ENCODE data around the gene ERICH3.

ERICH3 gene

DNA sequence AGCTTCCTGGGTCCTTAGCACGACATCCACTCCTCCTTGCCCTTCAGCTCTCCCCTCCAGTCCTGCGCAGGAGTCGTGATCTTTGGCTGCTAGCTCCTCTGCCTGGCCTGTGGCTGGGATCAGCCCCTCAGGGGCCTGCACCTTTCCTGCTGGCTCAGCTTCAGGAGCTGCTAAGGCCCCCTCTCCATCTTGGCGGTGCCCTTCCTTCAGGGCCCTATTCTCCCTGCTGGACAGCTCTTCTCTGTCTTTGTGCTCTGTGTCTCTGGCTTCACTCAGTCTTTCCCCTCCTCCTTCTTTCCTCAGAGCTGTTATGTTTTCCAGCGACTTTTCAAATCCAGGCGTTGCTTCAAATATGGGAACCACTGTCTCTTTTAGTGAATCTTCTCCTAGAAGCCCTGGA lies 101.7 kb downstream of the ERICH3 start:
- H3K27me3 ChIP-seq (ENCODE audit: insufficient read depth, low read length, poor library complexity, severe bottlenecking) = no peaks in the 10 kb centered on the region
- H4K20me1 ChIP-seq (ENCODE audit: insufficient read depth, low read length, poor library complexity, severe bottlenecking) = no peaks in the 10 kb centered on the region
- no peaks in the 10 kb centered on the region for H3K9me3 ChIP-seq (ENCODE audit: insufficient read depth, low read depth, low read length)
- H3K4me1 ChIP-seq (ENCODE audit: insufficient read depth, low read length, poor library complexity, severe bottlenecking) = no peaks in the 10 kb centered on the region
- H3K36me3 ChIP-seq (ENCODE audit: insufficient read depth, low read length) = no peaks in the 10 kb centered on the region
- H3K4me2 ChIP-seq (ENCODE audit: low read depth, low read length, poor library complexity, severe bottlenecking) = no peak overlapping the region
- no peak for TF ChIP-seq EZH2phosphoT487 (IDR thresholded peaks at IDR 0.05; ENCODE audit: borderline replicate concordance)
- TF ChIP-seq, protein P1, sequence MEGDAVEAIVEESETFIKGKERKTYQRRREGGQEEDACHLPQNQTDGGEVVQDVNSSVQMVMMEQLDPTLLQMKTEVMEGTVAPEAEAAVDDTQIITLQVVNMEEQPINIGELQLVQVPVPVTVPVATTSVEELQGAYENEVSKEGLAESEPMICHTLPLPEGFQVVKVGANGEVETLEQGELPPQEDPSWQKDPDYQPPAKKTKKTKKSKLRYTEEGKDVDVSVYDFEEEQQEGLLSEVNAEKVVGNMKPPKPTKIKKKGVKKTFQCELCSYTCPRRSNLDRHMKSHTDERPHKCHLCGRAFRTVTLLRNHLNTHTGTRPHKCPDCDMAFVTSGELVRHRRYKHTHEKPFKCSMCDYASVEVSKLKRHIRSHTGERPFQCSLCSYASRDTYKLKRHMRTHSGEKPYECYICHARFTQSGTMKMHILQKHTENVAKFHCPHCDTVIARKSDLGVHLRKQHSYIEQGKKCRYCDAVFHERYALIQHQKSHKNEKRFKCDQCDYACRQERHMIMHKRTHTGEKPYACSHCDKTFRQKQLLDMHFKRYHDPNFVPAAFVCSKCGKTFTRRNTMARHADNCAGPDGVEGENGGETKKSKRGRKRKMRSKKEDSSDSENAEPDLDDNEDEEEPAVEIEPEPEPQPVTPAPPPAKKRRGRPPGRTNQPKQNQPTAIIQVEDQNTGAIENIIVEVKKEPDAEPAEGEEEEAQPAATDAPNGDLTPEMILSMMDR (conservative IDR thresholded peaks at IDR 0.05; ENCODE audit: low read length) = no peak
- no peaks in the 10 kb centered on the region for H3K9me2 ChIP-seq (replicated peaks; ENCODE audit: low read depth, low read length)
- H3F3A ChIP-seq (ENCODE audit: low read depth) = no peaks in the 10 kb centered on the region
- H3K9ac ChIP-seq (ENCODE audit: low read depth, low read length, poor library complexity, severe bottlenecking) = no peak overlapping the region
- H2AFZ ChIP-seq (ENCODE audit: low read length) = no peak overlapping the region
- H3K4me3 ChIP-seq (ENCODE audit: low read length, poor library complexity, severe bottlenecking) = no peak overlapping the region
- no peaks in the 10 kb centered on the region for H3K79me2 ChIP-seq (ENCODE audit: insufficient read depth, low read length)

DNA sequence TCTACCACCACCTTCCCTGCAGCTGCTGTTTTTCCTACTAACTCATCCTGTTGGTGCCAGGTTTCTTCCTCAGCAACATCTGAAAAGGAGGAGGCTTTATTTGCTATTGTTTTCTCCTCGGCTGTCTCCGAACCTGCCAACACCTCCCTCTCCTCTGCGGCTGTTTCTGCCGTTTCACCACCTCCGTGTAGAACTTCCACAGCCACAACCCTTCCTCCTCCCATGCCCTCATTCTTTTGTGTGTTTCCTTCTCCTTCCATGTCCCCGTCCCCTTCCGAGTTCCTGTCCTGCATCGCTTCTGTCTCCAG lies 102.1 kb downstream of the ERICH3 start:
- TF ChIP-seq, protein P1 (conservative IDR thresholded peaks at IDR 0.05; ENCODE audit: low read length) = no peak
- no peak for TF ChIP-seq EZH2phosphoT487 (IDR thresholded peaks at IDR 0.05; ENCODE audit: borderline replicate concordance)
- Histone ChIP-seq H3K9ac (ENCODE audit: low read depth, low read length, poor library complexity, severe bottlenecking) (no peak overlapping the region), H3K36me3 (ENCODE audit: insufficient read depth, low read length) (no peaks in the 10 kb centered on the region), H3K9me3 (ENCODE audit: insufficient read depth, low read depth, low read length) (no peaks in the 10 kb centered on the region), H2AFZ (ENCODE audit: low read length) (no peak overlapping the region), H3K9me2 (replicated peaks; ENCODE audit: low read depth, low read length) (no peaks in the 10 kb centered on the region), H3K4me1 (ENCODE audit: insufficient read depth, low read length, poor library complexity, severe bottlenecking) (no peaks in the 10 kb centered on the region), H3F3A (ENCODE audit: low read depth) (no peaks in the 10 kb centered on the region), H3K4me2 (ENCODE audit: low read depth, low read length, poor library complexity, severe bottlenecking) (no peak overlapping the region), H3K79me2 (ENCODE audit: insufficient read depth, low read length) (no peaks in the 10 kb centered on the region), H4K20me1 (ENCODE audit: insufficient read depth, low read length, poor library complexity, severe bottlenecking) (no peaks in the 10 kb centered on the region), H3K27me3 (ENCODE audit: insufficient read depth, low read length, poor library complexity, severe bottlenecking) (no peaks in the 10 kb centered on the region), H3K4me3 (ENCODE audit: low read length, poor library complexity, severe bottlenecking) (no peak overlapping the region)

DNA sequence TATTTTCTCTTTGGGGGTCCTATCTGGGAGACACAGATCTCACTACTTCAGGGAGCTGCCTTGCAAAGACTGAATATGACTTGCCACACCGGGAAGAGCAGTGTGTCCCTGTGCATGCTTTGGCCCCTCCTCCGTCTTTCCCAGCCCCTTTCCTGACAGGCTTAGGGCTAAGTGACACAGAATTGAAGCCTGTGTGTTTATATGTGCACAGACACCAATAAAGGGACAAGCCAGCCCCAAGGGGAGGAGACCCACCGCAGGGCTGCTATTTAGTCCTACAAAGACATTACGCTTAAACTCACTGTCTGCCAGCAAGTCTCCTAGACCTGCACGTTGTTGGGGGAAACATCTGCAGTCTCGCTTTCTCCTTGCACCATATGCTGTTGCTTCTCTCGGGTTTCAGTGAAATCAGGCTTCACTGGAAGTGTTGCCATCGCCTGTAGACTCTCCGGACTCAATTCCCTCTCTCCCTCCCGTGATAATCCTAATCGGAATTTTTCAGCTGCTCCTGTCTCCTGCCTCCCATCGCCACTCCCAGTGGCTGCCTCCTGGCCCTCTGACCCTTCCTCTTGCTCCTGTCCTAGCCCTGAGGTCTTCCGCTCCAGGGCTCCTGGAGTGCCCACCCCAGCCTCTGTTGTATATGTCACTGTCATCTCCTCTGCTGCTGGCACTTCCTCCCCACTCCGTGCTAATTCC lies 102.6 kb downstream of the ERICH3 start:
- H3K36me3 ChIP-seq (ENCODE audit: insufficient read depth, low read length) = no peaks in the 10 kb centered on the region
- no peaks in the 10 kb centered on the region for H3K79me2 ChIP-seq (ENCODE audit: insufficient read depth, low read length)
- no peak overlapping the region for H3K4me3 ChIP-seq (ENCODE audit: low read length, poor library complexity, severe bottlenecking)
- no peaks in the 10 kb centered on the region for H4K20me1 ChIP-seq (ENCODE audit: insufficient read depth, low read length, poor library complexity, severe bottlenecking)
- H3K9me3 ChIP-seq (ENCODE audit: insufficient read depth, low read depth, low read length) = no peaks in the 10 kb centered on the region
- no peaks in the 10 kb centered on the region for H3K4me1 ChIP-seq (ENCODE audit: insufficient read depth, low read length, poor library complexity, severe bottlenecking)
- H3K9me2 ChIP-seq (replicated peaks; ENCODE audit: low read depth, low read length) = no peaks in the 10 kb centered on the region
- H3K9ac ChIP-seq (ENCODE audit: low read depth, low read length, poor library complexity, severe bottlenecking) = no peak overlapping the region
- no peak for TF ChIP-seq EZH2phosphoT487 (IDR thresholded peaks at IDR 0.05; ENCODE audit: borderline replicate concordance)
- TF ChIP-seq, protein P1 (conservative IDR thresholded peaks at IDR 0.05; ENCODE audit: low read length) = no peak
- no peak overlapping the region for H3K4me2 ChIP-seq (ENCODE audit: low read depth, low read length, poor library complexity, severe bottlenecking)
- no peaks in the 10 kb centered on the region for H3F3A ChIP-seq (ENCODE audit: low read depth)
- H3K27me3 ChIP-seq (ENCODE audit: insufficient read depth, low read length, poor library complexity, severe bottlenecking) = no peaks in the 10 kb centered on the region
- no peak overlapping the region for H2AFZ ChIP-seq (ENCODE audit: low read length)

Measured in Loucy (cell line).